Sigmoid colon (tissue), 4 donors: ENCODE measurements around the gene SLC47A2.

Source experiments
- EP300 ChIP-seq, 4 donors: sonication (generic); formaldehyde crosslinking; IDR thresholded peaks; one replicate each; pipeline ENCODE4 v1.6.1; 2017; ENCODE audit warnings: antibody characterized with exemption in 4 of 4
- POLR2A ChIP-seq, 2 donors: fragments of 450-650 bp; IDR thresholded peaks; one replicate each; pipeline ENCODE4 v1.6.1; 2016; ENCODE audit warnings: antibody characterized with exemption in 2 of 2, mild to moderate bottlenecking in 2 of 2, moderate library complexity in 2 of 2
- TF ChIP-seq, protein P1 (sequence below), 4 experiments: fragments of 450-650 bp in 3 of 4; fragments of 200-600 bp in 1 of 4; IDR thresholded peaks; one replicate each; pipeline ENCODE4 v1.5.1; 2016 to 2019; ENCODE audit warnings: antibody characterized with exemption in 4 of 4, mild to moderate bottlenecking in 3 of 4, moderate library complexity in 2 of 4

DNA sequence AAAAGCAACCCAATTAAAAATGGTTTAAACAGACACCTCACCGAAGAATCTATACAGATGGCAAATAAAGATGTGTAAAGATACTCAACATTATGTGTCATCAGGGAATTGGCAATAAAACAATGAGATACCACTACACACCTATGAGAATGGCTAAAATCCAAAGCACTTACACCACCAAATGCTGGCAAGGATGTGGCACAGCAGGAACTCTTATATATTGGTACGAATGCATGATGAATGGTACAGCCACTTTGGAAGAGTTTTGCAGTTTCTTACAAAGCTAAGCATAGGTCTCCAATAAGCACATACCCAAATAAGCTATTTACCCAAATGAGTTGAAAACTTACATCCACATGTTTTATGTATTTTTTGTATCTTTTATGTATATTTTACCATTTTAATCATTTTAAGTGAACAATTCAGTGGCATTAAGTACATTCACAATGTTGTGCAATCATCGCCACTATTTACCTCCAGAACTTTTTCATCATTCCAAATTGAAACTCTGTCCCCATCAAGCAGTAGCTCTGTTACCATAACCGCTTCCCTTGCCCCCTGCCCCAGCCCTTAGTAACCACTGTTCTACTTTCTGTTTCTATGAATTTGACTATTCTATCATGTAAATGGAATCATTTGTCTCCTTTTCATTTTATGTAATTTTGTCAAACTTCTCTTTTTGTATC lies 74.6 kb downstream of the SLC47A2 start:
- TF ChIP-seq, protein P1, sequence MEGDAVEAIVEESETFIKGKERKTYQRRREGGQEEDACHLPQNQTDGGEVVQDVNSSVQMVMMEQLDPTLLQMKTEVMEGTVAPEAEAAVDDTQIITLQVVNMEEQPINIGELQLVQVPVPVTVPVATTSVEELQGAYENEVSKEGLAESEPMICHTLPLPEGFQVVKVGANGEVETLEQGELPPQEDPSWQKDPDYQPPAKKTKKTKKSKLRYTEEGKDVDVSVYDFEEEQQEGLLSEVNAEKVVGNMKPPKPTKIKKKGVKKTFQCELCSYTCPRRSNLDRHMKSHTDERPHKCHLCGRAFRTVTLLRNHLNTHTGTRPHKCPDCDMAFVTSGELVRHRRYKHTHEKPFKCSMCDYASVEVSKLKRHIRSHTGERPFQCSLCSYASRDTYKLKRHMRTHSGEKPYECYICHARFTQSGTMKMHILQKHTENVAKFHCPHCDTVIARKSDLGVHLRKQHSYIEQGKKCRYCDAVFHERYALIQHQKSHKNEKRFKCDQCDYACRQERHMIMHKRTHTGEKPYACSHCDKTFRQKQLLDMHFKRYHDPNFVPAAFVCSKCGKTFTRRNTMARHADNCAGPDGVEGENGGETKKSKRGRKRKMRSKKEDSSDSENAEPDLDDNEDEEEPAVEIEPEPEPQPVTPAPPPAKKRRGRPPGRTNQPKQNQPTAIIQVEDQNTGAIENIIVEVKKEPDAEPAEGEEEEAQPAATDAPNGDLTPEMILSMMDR (IDR thresholded peaks at IDR 0.05) = no peak
- no peak for TF ChIP-seq POLR2A (IDR thresholded peaks at IDR 0.05)
- TF ChIP-seq EP300 (IDR thresholded peaks at IDR 0.05) = no peak
